Measurements from ENCODE around the gene RFXANK.
A peak's percentile ranks its signal among the peaks of the same experiment; 100 is the strongest.

The RFXANK gene

DNA sequence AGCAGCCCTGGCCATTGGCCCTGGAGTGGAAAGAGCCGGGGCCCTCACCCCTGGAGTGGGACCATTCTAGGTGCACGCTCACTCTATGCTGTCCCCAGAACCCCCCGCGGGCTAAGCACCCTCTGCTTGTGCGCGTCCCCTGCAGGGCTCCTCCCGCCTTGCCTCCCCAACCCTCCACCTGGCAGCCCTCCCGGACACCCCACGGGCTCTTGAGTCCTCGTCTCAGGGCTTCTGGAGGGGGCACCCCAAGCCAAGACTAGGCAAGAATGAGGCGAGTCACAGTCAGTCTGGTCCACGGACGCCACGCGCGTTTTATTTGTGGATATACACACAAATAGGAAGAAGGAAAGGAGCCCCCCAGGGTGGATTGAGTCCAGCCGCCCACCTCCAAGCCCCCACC is 46.8 kb upstream of the RFXANK start (continued):
- TF ChIP-seq ZNF394 (tag by site-specific recombination; IDR thresholded peaks at IDR 0.05; ENCODE audit: borderline replicate concordance) (no peak), ZNF785 (tag by site-specific recombination; IDR thresholded peaks at IDR 0.05) (no peak), ZNF155 (tag by site-specific recombination; IDR thresholded peaks at IDR 0.05) (no peak), ZNF658 (tag by site-specific recombination; IDR thresholded peaks at IDR 0.05) (no peak), ZBTB7A (tag by site-specific recombination; IDR thresholded peaks at IDR 0.05; ENCODE audit: low read depth) (no peak), SP3 (tag by site-specific recombination; IDR thresholded peaks at IDR 0.05) (no peak), ZFHX2 (tag by site-specific recombination; conservative IDR thresholded peaks at IDR 0.05) (no peak)

- ChIA-PET POLR2A (interaction anchor here (1.0 kb wide), 1 partner anchor 9 kb away, joined by 6 read pairs; no protein-coding TSS in a partner anchor), CTCF (interaction anchor here (0.5 to 5.4 kb wide), 20 partner anchors 11 to 407 kb away, joined by 3 to 47 read pairs (median 4); partner anchors contain the start of gene MEF2B)
- Histone ChIP-seq H3K36me3 (ENCODE audit: control insufficient read depth in 2 of 2, insufficient read depth in 1 of 2, low read length in 2 of 2) (peaks cover 0 to 5% of the 10 kb centered on the region in 2 experiments; a peak in 2 of 3 replicates), H3K4me3 (ENCODE audit: low read depth, low read length) (no peak overlapping the region), H3K27ac (ENCODE audit: extremely low read depth, low read depth, low read length) (no peak overlapping the region), H3K9me3 (ENCODE audit: control insufficient read depth, insufficient read depth, low read depth, low read length) (no peaks in the 10 kb centered on the region), H3K4me1 (ENCODE audit: control insufficient read depth, insufficient read depth, low read length) (no peaks in the 10 kb centered on the region)
- peak; percentile 81 for TF ChIP-seq CTCF (tag by site-specific recombination; IDR thresholded peaks at IDR 0.05)
- peak; percentile 69 for TF ChIP-seq PATZ1 (tag by site-specific recombination; IDR thresholded peaks at IDR 0.05)
- no peak for TF ChIP-seq GLI4 (tag by site-specific recombination; IDR thresholded peaks at IDR 0.05)
- no peak for TF ChIP-seq SCRT1 (tag by site-specific recombination; IDR thresholded peaks at IDR 0.05; ENCODE audit: borderline replicate concordance)
- TF ChIP-seq ZNF146 (tag by site-specific recombination; IDR thresholded peaks at IDR 0.05): no peak
- TF ChIP-seq ZNF157 (tag by site-specific recombination; IDR thresholded peaks at IDR 0.05): no peak
- no peak for TF ChIP-seq ZNF670 (tag by site-specific recombination; IDR thresholded peaks at IDR 0.05; ENCODE audit: low read depth)
- peak; percentile 49 for TF ChIP-seq ZNF654 (tag by site-specific recombination; IDR thresholded peaks at IDR 0.05; ENCODE audit: low read depth)
- TF ChIP-seq ZNF558 (tag by site-specific recombination; IDR thresholded peaks at IDR 0.05): no peak
- no peak for TF ChIP-seq ZNF571 (tag by site-specific recombination; IDR thresholded peaks at IDR 0.05)
- no peak for TF ChIP-seq ZNF596 (tag by site-specific recombination; IDR thresholded peaks at IDR 0.05)
- TF ChIP-seq ZFHX2 (tag by site-specific recombination; conservative IDR thresholded peaks at IDR 0.05): peak; percentile 33; the same call in 1 of the 2 replicates
- TF ChIP-seq ZNF747 (tag by site-specific recombination; IDR thresholded peaks at IDR 0.05): no peak
- TF ChIP-seq IKZF3 (tag by site-specific recombination; IDR thresholded peaks at IDR 0.05): no peak
- no peak for TF ChIP-seq ZFP3 (tag by site-specific recombination; IDR thresholded peaks at IDR 0.05; ENCODE audit: low read depth)
- TF ChIP-seq MEIS1 (CRISPR knock-in tag; IDR thresholded peaks at IDR 0.05; ENCODE audit: borderline replicate concordance): no peak
- TF ChIP-seq ZNF335 (tag by site-specific recombination; conservative IDR thresholded peaks at IDR 0.05): peak; percentile 54
- TF ChIP-seq GLIS1 (tag by site-specific recombination; IDR thresholded peaks at IDR 0.05): peak; percentile 13; the same call in 1 of the 2 replicates
- TF ChIP-seq ZNF23 (tag by site-specific recombination; IDR thresholded peaks at IDR 0.05; ENCODE audit: borderline replicate concordance): no peak
- TF ChIP-seq BCL11B (tag by site-specific recombination; IDR thresholded peaks at IDR 0.05; ENCODE audit: low read depth): no peak
- TF ChIP-seq ZNF121 (tag by site-specific recombination; IDR thresholded peaks at IDR 0.05): no peak
- TF ChIP-seq, protein P1, sequence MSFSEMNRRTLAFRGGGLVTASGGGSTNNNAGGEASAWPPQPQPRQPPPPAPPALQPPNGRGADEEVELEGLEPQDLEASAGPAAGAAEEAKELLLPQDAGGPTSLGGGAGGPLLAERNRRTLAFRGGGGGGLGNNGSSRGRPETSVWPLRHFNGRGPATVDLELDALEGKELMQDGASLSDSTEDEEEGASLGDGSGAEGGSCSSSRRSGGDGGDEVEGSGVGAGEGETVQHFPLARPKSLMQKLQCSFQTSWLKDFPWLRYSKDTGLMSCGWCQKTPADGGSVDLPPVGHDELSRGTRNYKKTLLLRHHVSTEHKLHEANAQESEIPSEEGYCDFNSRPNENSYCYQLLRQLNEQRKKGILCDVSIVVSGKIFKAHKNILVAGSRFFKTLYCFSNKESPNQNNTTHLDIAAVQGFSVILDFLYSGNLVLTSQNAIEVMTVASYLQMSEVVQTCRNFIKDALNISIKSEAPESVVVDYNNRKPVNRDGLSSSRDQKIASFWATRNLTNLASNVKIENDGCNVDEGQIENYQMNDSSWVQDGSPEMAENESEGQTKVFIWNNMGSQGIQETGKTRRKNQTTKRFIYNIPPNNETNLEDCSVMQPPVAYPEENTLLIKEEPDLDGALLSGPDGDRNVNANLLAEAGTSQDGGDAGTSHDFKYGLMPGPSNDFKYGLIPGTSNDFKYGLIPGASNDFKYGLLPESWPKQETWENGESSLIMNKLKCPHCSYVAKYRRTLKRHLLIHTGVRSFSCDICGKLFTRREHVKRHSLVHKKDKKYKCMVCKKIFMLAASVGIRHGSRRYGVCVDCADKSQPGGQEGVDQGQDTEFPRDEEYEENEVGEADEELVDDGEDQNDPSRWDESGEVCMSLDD (tag by site-specific recombination; IDR thresholded peaks at IDR 0.05): peak; percentile 59
These were observed 46.1 kb upstream of the RFXANK start for GRCh38 chr19:19145684-19146608.

All from HEK293 (cell line).